Stimulated activated naive B cell treated with anti-CD40 and anti-IgM and Interleukin-4, amounts not matched to agents 10 μg/mL and 1 μg/mL and 100 μg/mL, for 72 hours (primary cell): ENCODE measurements around the gene WBP1L.
A peak's percentile ranks its signal among the peaks of the same experiment; 100 is the strongest.
"Not testable (repeated sequence)": the region's sequence is repeated elsewhere in the genome, so short reads cannot be mapped to it uniquely, and the experiment has no call there.

Experiments
- ATAC-seq, 2 donors: fragments of 150-1000 bp; cut with Tn5 transposase; replicated peaks; 2 replicates each; pipeline ENCODE4 v1.10.0; 2021; ENCODE audit warnings: moderate library complexity in 1 of 2
- DNase-seq: peaks from one replicate; pipeline ENCODE4 v3.0.0; 2021
- H3K27ac Mint-ChIP-seq: one replicate; pipeline ENCODE4 v1.8.0; 2022; ENCODE audit warnings: mild to moderate bottlenecking, mixed read lengths
- H3K27me3 Mint-ChIP-seq, 2 donors: one replicate each; pipeline ENCODE4 v1.8.0; 2022; ENCODE audit warnings: mixed read lengths in 2 of 2
- H3K36me3 Mint-ChIP-seq, 2 donors: one replicate each; pipeline ENCODE4 v1.8.0; 2022; ENCODE audit warnings: mixed read lengths in 2 of 2, mild to moderate bottlenecking in 1 of 2
- H3K4me1 Mint-ChIP-seq, 2 donors: one replicate each; pipeline ENCODE4 v1.8.0; 2022; ENCODE audit warnings: mixed read lengths in 2 of 2, mild to moderate bottlenecking in 1 of 2
- H3K4me3 Mint-ChIP-seq, 2 donors: one replicate each; pipeline ENCODE4 v1.8.0; 2022; ENCODE audit warnings: mild to moderate bottlenecking in 2 of 2, mixed read lengths in 2 of 2, moderate library complexity in 1 of 2
- H3K9me3 Mint-ChIP-seq, 2 donors: one replicate each; pipeline ENCODE4 v1.8.0; 2022; ENCODE audit warnings: mixed read lengths in 2 of 2, mild to moderate bottlenecking in 1 of 2

Gene WBP1L

GRCh38 chr10:102832248-102832647 lies 88.5 kb downstream of the WBP1L start:
- peak overlapping the region; percentile 65 for H3K27ac Mint-ChIP-seq
- ATAC-seq = no peak
- no peaks in the 10 kb centered on the region for H3K27me3 Mint-ChIP-seq
- peaks cover 3 to 7% of the 10 kb centered on the region in 2 donors for H3K4me1 Mint-ChIP-seq
- no peaks in the 10 kb centered on the region for H3K36me3 Mint-ChIP-seq
- no peaks in the 10 kb centered on the region for H3K9me3 Mint-ChIP-seq
- no peak for DNase-seq
- H3K4me3 Mint-ChIP-seq = no peak overlapping the region

- ATAC-seq = no peak
- H3K4me1 Mint-ChIP-seq = peaks cover 3 to 7% of the 10 kb centered on the region in 2 donors
- no peak for DNase-seq
- H3K27ac Mint-ChIP-seq = no peak overlapping the region
- no peaks in the 10 kb centered on the region for H3K36me3 Mint-ChIP-seq
- H3K4me3 Mint-ChIP-seq = no peak overlapping the region
- H3K9me3 Mint-ChIP-seq = peaks cover under 1 to 2% of the 10 kb centered on the region in 2 donors
- H3K27me3 Mint-ChIP-seq = no peaks in the 10 kb centered on the region
These were observed 89.2 kb downstream of the WBP1L start for GRCh38 chr10:102832987-102833386.

GRCh38 chr10:102834143-102834542 lies 90.4 kb downstream of the WBP1L start:
- Mint-ChIP-seq H3K27me3 (no peaks in the 10 kb centered on the region), H3K9me3 (peaks cover 7% of the 10 kb centered on the region in 2 donors), H3K4me3 (no peak overlapping the region), H3K4me1 (peaks cover 3 to 7% of the 10 kb centered on the region in 2 donors), H3K27ac (no peak overlapping the region), H3K36me3 (no peaks in the 10 kb centered on the region)
- DNase-seq (no peak), ATAC-seq (no peak)

GRCh38 chr10:102835007-102835482 lies 91.3 kb downstream of the WBP1L start:
- H3K27ac Mint-ChIP-seq = no peak overlapping the region
- peak; percentile 100 for ATAC-seq

GRCh38 chr10:102837230-102837721 lies 93.5 kb downstream of the WBP1L start, which contains the start of gene CYP17A1:
TSS of gene CYP17A1 (minus strand) at chr10:102837413. CDS start at chr10:102837361, 52 bp downstream.
- H3K27ac Mint-ChIP-seq = no peak within 1 kb of the TSS
- no peak within 1 kb of the TSS for H3K4me3 Mint-ChIP-seq
- H3K9me3 Mint-ChIP-seq = peaks cover 7 to 8% of the 10 kb centered on the region in 2 donors
- peaks cover 0 to 18% of the 10 kb centered on the region in 2 donors for H3K27me3 Mint-ChIP-seq
- H3K36me3 Mint-ChIP-seq = no peaks in the 10 kb centered on the region
- DNase-seq (no peak), ATAC-seq (no peak)
- peaks cover 3 to 7% of the 10 kb centered on the region in 2 donors for H3K4me1 Mint-ChIP-seq

More at GRCh38 chr10:102835007-102835482, 91.3 kb downstream of the WBP1L start:
- Mint-ChIP-seq H3K4me3 (no peak overlapping the region), H3K36me3 (no peaks in the 10 kb centered on the region), H3K27me3 (peaks cover 0 to 8% of the 10 kb centered on the region in 2 donors), H3K4me1 (peaks cover 3 to 7% of the 10 kb centered on the region in 2 donors), H3K9me3 (peaks cover 7 to 8% of the 10 kb centered on the region in 2 donors)
- peak; percentile 60 for DNase-seq

- ATAC-seq, H3K27ac Mint-ChIP-seq, H3K4me1 Mint-ChIP-seq, H3K36me3 Mint-ChIP-seq, DNase-seq, H3K9me3 Mint-ChIP-seq, H3K4me3 Mint-ChIP-seq: not testable (repeated sequence)
- H3K27me3 Mint-ChIP-seq = peaks cover 8 to 18% of the 10 kb centered on the region in 2 donors
These were observed 94.7 kb downstream of the WBP1L start for GRCh38 chr10:102838276-102838927.

GRCh38 chr10:102841827-102842345 lies 98.1 kb downstream of the WBP1L start:
- Mint-ChIP-seq H3K36me3 (peaks cover 2 to 4% of the 10 kb centered on the region in 2 donors), H3K4me3 (no peak overlapping the region), H3K4me1 (no peaks in the 10 kb centered on the region), H3K9me3 (peaks cover 12 to 15% of the 10 kb centered on the region in 2 donors), H3K27ac (no peak overlapping the region), H3K27me3 (peaks cover 8 to 18% of the 10 kb centered on the region in 2 donors)
- ATAC-seq (no peak), DNase-seq (no peak)

GRCh38 chr10:102843139-102843538 lies 99.4 kb downstream of the WBP1L start:
- not testable (repeated sequence) for H3K4me1 Mint-ChIP-seq, H3K4me3 Mint-ChIP-seq, H3K27ac Mint-ChIP-seq, ATAC-seq, DNase-seq, H3K36me3 Mint-ChIP-seq
- Mint-ChIP-seq H3K27me3 (peaks cover 8 to 18% of the 10 kb centered on the region in 2 donors), H3K9me3 (peaks cover 8 to 14% of the 10 kb centered on the region in 2 donors)

- not testable (repeated sequence) for H3K36me3 Mint-ChIP-seq, H3K27ac Mint-ChIP-seq, DNase-seq, H3K4me1 Mint-ChIP-seq, H3K4me3 Mint-ChIP-seq, ATAC-seq, H3K9me3 Mint-ChIP-seq
- peaks cover 8 to 17% of the 10 kb centered on the region in 2 donors for H3K27me3 Mint-ChIP-seq
These were observed 100.5 kb downstream of the WBP1L start for GRCh38 chr10:102844190-102844776.

GRCh38 chr10:102845352-102845902 lies 101.7 kb downstream of the WBP1L start:
- Mint-ChIP-seq H3K36me3 (peaks cover 2 to 4% of the 10 kb centered on the region in 2 donors), H3K27me3 (peaks cover 8% of the 10 kb centered on the region in 2 donors), H3K4me3 (no peak overlapping the region), H3K9me3 (peaks cover 5 to 8% of the 10 kb centered on the region in 2 donors), H3K27ac (no peak overlapping the region), H3K4me1 (no peaks in the 10 kb centered on the region)
- DNase-seq (no peak), ATAC-seq (no peak)

- no peaks in the 10 kb centered on the region for H3K9me3 Mint-ChIP-seq
- H3K27ac Mint-ChIP-seq = no peak overlapping the region
- ATAC-seq (no peak), DNase-seq (no peak)
- H3K4me1 Mint-ChIP-seq = peaks cover under 1 to 5% of the 10 kb centered on the region in 2 donors
- H3K4me3 Mint-ChIP-seq = no peak overlapping the region
- H3K36me3 Mint-ChIP-seq = no peaks in the 10 kb centered on the region
- H3K27me3 Mint-ChIP-seq = no peaks in the 10 kb centered on the region
These were observed 106.3 kb downstream of the WBP1L start for GRCh38 chr10:102850025-102850518.

- not testable (repeated sequence) for H3K27ac Mint-ChIP-seq, H3K27me3 Mint-ChIP-seq, H3K4me3 Mint-ChIP-seq, H3K36me3 Mint-ChIP-seq, DNase-seq, ATAC-seq, H3K9me3 Mint-ChIP-seq
- H3K4me1 Mint-ChIP-seq = peaks cover 8 to 17% of the 10 kb centered on the region in 2 donors
These were observed 109.5 kb downstream of the WBP1L start for GRCh38 chr10:102853237-102853636.

GRCh38 chr10:102855731-102856436 lies 112.1 kb downstream of the WBP1L start:
- H3K27me3 Mint-ChIP-seq, H3K27ac Mint-ChIP-seq, ATAC-seq, H3K9me3 Mint-ChIP-seq, H3K4me3 Mint-ChIP-seq, DNase-seq: not testable (repeated sequence)
- Mint-ChIP-seq H3K4me1 (peaks cover 8 to 17% of the 10 kb centered on the region in 2 donors), H3K36me3 (peaks cover 8 to 10% of the 10 kb centered on the region in 2 donors)
